Mesodermal cell (in vitro differentiated cells): ENCODE data around the gene SORCS3.

Experiments used
- H3K27ac ChIP-seq: 2 replicates; pipeline ENCODE4 v1.7.0; 2013; ENCODE audit warnings: mild to moderate bottlenecking, low read depth, low read length, moderate library complexity; ENCODE audit not compliant: severe bottlenecking
- H3K36me3 ChIP-seq: 2 replicates; pipeline ENCODE4 v1.7.1; 2013; ENCODE audit warnings: mild to moderate bottlenecking, low read length, moderate library complexity; ENCODE audit not compliant: control insufficient read depth, insufficient read depth
- H3K4me1 ChIP-seq: one replicate; pipeline ENCODE4 v1.7.1; 2013; ENCODE audit warnings: mild to moderate bottlenecking, low read length; ENCODE audit not compliant: insufficient read depth, control insufficient read depth, poor library complexity, severe bottlenecking
- H3K4me3 ChIP-seq: 2 replicates; pipeline ENCODE4 v1.7.0; 2013; ENCODE audit warnings: low read length, control low read depth, mild to moderate bottlenecking; ENCODE audit not compliant: insufficient read depth, poor library complexity, severe bottlenecking; ENCODE audit errors: extremely low read depth
- H3K9me3 ChIP-seq: 2 replicates; pipeline ENCODE4 v1.7.1; 2013; ENCODE audit warnings: mild to moderate bottlenecking, low read length, moderate library complexity; ENCODE audit not compliant: control insufficient read depth
- WGBS, 2 experiments: methylation state at CpG; one replicate each; pipeline ENCODE4 v1.1.5; 2013; ENCODE audit warnings: missing lambda C conversion rate in 2 of 2; ENCODE audit not compliant: insufficient coverage in 2 of 2; 5-methylcytosine and 5-hydroxymethylcytosine counted together

Gene SORCS3

DNA sequence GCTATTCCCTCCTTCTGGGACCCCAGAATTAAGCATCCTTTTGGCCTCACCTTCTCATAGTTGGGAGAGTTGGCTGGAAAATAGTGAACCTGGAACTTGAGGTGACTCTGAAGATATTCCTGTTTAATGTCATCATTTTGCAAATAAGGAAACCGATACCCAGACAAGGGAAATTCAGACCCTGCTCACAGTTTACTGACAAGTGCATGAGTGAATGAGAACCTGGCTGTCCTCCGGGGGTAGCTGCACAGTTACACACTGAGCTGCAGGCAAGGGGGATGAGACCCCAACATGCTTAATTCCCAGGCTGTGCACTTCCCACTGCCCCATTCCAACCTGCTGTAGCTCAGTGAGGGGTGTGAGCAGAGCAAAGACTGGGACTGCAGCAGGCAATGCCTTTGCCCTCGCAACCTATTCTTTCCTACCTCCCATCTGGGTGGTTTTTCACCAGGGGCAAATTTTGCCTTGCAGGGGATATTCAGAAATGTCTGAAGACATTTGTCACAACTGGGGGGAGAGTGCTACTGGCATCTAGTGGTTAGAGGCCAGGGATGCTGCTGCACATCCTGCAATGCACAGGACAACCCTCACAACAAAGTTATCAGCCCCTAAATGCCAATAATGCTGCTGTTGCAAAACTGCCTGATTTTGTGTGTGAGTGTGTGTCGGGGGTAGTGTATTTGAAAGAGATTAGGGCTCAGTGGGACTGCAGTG lies 136.2 kb downstream of the SORCS3 start:
- no peaks in the 10 kb centered on the region for H3K36me3 ChIP-seq
- no peaks in the 10 kb centered on the region for H3K9me3 ChIP-seq
- 79 to 82% methylated on average over 2 to 3 of the region's 4 CpGs for WGBS, 2 experiments
- no peak overlapping the region for H3K4me3 ChIP-seq
- no peak overlapping the region for H3K27ac ChIP-seq
- H3K4me1 ChIP-seq = peaks cover 4% of the 10 kb centered on the region

DNA sequence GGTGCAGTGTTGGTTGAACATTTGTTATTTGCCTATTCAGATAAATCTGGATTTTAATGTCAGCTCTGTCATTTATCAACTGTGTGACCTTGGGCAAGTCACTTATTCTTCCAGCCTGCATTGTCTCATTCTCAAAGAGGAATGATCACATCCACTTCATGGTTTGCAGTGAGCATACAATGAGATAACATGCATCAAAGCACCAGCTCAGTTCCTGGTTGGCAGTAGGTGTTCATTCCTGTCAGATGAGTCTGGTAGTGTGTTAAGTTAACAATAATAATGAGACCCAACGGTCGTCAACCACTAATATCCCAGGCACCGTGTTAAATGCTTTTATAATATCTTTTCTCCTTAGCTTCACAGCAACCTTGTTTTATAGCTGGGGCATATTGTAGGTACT lies 137.3 kb downstream of the SORCS3 start:
- WGBS, 2 experiments = no CpG with 5 or more reads among the region's 3 CpGs
- Histone ChIP-seq H3K36me3 (no peaks in the 10 kb centered on the region), H3K9me3 (no peaks in the 10 kb centered on the region), H3K27ac (no peak overlapping the region), H3K4me1 (peaks cover 4% of the 10 kb centered on the region), H3K4me3 (no peak overlapping the region)

DNA sequence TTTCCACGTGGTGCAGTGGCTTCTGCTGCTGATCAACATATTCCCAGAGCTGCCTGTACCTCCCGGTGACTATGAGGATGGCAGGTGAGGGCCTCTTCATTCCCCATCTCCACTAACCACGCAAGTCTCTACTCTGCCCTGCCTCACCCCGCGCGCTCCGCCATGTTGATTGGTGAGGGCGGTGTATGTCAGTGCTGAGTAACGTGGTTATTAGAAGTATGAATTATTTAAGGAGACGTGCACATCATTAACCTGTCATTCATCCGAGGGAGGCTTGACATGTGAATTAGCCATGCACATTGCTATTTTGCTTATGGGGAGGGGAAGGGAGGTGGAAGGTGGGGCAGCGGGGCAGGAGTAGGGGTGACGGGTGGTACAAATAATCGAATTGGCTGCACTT lies 138.6 kb downstream of the SORCS3 start:
- 82 to 88% methylated on average over 8 to 9 of the region's 14 CpGs for WGBS, 2 experiments
- Histone ChIP-seq H3K36me3 (no peaks in the 10 kb centered on the region), H3K9me3 (no peaks in the 10 kb centered on the region), H3K27ac (no peak overlapping the region), H3K4me1 (peaks cover 4% of the 10 kb centered on the region), H3K4me3 (no peak overlapping the region)

DNA sequence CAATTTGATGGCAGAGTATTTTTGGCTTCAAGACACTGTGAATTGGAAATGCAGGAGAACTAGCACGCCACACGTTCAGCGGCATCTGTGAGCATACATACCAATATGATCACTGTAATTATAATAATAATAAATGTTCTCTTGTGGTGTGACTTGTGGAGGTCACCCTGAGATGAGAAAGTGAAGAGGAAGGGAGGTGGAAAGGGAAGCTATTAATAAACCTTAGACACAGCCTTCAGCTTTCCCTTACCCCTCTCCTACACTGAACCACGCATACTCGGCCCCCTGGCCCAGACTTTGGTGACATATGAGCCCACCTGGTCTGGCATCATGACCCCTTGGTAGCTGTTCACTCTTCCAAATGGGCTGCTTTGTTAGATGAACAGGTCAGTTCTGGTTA lies 139.1 kb downstream of the SORCS3 start:
- H3K36me3 ChIP-seq = no peaks in the 10 kb centered on the region
- no peak overlapping the region for H3K4me3 ChIP-seq
- H3K4me1 ChIP-seq = peaks cover 4% of the 10 kb centered on the region
- no peak overlapping the region for H3K27ac ChIP-seq
- 60 to 85% methylated on average over 1 to 2 of the region's 5 CpGs for WGBS, 2 experiments
- H3K9me3 ChIP-seq = no peaks in the 10 kb centered on the region

DNA sequence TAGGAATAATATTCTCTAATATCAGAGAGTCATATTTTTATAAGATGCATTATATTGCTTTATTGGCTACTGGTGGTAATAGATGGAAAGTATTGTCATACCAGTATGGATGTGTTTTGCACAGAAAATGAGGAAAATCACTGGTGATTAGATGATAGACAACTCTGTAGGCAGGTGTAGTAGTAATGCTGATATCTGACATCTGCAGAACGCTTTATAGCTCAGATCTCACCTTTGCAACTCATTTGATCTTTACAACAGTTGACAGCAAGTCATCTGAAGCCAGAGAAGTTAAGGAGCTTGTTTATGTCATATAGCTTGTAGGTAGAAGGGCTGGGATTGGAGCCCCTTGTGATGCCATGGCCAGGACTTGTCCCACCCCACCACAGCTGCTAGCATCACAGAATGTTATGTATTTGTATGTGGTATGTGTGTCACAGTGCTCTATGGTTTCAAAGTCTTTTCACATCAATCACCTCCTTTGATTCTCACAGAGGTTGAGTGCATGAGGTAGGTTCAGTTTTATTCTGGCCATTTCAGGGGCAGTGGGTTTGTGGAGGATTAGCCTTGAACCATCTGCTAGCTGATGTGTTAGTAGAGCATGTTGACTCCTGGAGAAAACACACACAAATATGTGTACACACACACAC lies 140.0 kb downstream of the SORCS3 start:
- no CpG with 5 or more reads among the region's 1 CpG for WGBS, 2 experiments
- no peaks in the 10 kb centered on the region for H3K9me3 ChIP-seq
- no peaks in the 10 kb centered on the region for H3K4me1 ChIP-seq
- H3K27ac ChIP-seq = no peak overlapping the region
- H3K36me3 ChIP-seq = no peaks in the 10 kb centered on the region
- H3K4me3 ChIP-seq = no peak overlapping the region

DNA sequence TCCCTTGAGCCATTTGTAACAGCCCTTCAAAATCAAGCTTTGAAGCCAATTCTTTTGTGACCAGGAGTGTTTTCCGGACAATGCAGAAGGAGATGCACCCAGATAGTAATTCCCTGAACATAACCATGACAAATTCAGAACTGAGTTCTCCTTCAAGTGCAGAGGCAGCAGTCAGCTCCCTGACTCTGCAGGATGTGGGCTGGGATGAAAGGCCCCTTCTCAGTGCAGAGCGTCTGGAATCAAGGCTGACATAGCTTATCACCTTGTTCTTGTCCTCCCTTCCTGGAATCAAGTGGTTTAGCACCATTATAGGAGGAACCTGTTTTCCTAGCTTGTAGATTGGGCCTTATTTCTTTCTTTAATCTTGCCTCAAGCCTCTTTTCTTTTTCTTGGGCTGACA lies 143.4 kb downstream of the SORCS3 start:
- no peak overlapping the region for H3K4me3 ChIP-seq

DNA sequence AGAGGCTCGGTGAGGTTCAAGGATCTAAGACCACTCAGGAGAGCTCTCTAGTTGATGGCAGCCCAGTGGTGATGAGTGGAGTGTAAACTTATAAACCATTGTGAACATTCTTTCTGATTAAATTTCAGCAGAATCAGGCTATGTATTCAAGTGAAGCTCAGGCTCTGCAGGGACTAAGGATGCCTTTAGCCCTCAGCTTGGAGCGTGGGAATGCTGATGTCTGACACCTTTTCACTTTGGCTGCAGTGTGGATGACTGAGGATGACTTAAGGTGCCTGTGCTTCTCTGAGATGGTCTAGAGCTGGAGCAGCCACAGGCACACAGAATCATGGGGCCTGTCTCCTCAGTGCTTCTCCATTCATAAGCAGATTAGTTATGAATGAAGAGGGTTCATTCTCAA lies 150.4 kb downstream of the SORCS3 start:
- Histone ChIP-seq H3K36me3 (no peaks in the 10 kb centered on the region), H3K4me3 (no peak overlapping the region), H3K4me1 (no peaks in the 10 kb centered on the region), H3K27ac (no peak overlapping the region), H3K9me3 (no peaks in the 10 kb centered on the region)
- WGBS, 2 experiments = 67 to 71% methylated on average over 1 to 2 of the region's 2 CpGs

More for the DNA sequence above, 143.4 kb downstream of the SORCS3 start:
- Histone ChIP-seq H3K36me3 (no peaks in the 10 kb centered on the region), H3K4me1 (no peaks in the 10 kb centered on the region), H3K9me3 (no peaks in the 10 kb centered on the region), H3K27ac (no peak overlapping the region)
- 100% methylated on average over 1 to 2 of the region's 2 CpGs for WGBS, 2 experiments

DNA sequence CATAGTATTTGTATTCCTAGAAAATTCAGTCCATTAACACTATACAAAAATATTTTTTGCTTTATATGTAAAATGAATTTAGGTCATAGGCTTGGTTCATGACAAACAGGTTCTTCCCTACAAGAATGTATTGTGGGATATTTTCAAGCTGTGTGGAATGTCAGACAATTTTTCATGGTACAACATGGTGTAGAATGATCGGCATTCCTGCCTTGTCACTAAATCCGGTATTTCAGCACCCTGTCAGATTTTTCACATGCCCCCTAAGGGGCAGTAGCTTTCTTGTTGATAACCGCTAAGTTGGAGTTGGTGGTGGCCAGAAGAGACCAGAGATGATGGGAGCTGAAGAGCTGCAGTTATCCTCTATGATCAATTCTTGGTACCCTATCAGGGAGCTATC lies 154.3 kb downstream of the SORCS3 start:
- no peaks in the 10 kb centered on the region for H3K36me3 ChIP-seq
- no peaks in the 10 kb centered on the region for H3K4me1 ChIP-seq
- H3K4me3 ChIP-seq = no peak overlapping the region
- 60 to 100% methylated on average over 1 to 2 of the region's 3 CpGs for WGBS, 2 experiments
- no peak overlapping the region for H3K27ac ChIP-seq
- no peaks in the 10 kb centered on the region for H3K9me3 ChIP-seq

DNA sequence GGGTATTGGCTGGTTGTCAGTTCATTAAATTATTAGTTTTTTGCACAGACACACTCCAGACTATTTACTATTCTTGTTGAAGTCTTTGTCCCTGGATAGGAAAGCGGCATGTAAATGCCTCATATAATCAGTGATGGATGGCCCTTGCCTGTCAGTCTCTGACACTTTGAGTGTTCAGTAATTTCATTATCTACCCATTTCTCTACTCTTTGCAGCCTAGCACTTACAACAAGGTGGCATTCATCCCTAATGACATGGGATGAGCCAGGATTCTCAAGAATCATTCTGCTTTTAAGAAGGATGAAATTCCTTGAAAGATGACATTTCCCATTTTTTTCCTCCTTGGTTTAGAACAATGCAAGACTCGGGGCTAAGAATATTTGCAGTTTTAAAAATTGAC lies 155.7 kb downstream of the SORCS3 start:
- no peaks in the 10 kb centered on the region for H3K36me3 ChIP-seq
- WGBS, 2 experiments = 75 to 95% methylated on average over 1 to 2 of the region's 2 CpGs

DNA sequence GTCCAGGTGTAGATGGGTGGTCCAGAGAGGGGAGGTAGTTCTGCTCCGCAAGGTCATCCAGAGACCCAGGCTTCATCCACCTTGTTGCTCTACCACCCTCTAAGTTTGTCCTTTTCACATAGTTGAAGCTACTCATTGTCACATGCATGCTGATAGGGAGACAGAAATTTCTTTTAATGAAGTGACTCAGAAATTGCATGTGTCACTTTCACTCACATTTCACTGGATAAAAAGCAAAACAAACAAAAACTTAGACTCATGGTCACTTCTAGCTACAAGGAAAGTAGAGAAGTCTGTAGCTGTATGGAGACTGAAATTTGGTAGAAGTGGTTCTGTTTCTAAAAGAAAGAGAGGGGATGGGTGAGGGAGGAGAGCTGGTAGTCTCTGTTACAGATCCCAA lies 161.9 kb downstream of the SORCS3 start:
- no peak overlapping the region for H3K27ac ChIP-seq
- no peaks in the 10 kb centered on the region for H3K4me1 ChIP-seq
- H3K36me3 ChIP-seq = no peaks in the 10 kb centered on the region
- no peak overlapping the region for H3K4me3 ChIP-seq
- no peaks in the 10 kb centered on the region for H3K9me3 ChIP-seq
- WGBS, 2 experiments = no CpG with 5 or more reads among the region's 1 CpG

More for the DNA sequence above, 155.7 kb downstream of the SORCS3 start:
- Histone ChIP-seq H3K4me1 (no peaks in the 10 kb centered on the region), H3K4me3 (no peak overlapping the region), H3K9me3 (no peaks in the 10 kb centered on the region), H3K27ac (no peak overlapping the region)

DNA sequence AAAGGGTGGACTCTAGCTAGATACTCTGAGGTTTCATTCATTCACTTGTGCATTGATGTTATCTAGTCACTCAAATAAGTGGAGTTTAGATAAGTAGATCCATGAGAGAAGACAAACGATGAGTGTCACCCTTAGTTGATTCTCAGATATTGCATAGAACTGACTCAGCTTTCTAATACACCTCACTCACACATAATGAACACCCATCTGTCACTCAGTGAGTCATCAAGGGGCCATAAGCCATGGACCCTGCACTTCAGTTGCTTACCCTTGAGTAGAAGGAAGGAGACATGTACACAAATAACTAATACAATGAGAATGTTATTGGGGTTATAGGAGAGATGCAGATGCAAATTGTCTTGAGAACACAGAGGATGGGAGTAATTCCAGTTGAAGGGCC lies 163.8 kb downstream of the SORCS3 start:
- peaks cover 3% of the 10 kb centered on the region for H3K4me1 ChIP-seq
- WGBS, 2 experiments = 100% methylated on average over 1 of the region's 1 CpG; no CpG with 5 or more reads in 1 of the 2 experiments
- no peak overlapping the region for H3K27ac ChIP-seq
- H3K4me3 ChIP-seq = no peak overlapping the region
- no peaks in the 10 kb centered on the region for H3K36me3 ChIP-seq
- H3K9me3 ChIP-seq = peaks cover 3% of the 10 kb centered on the region
